Activated naive CD4-positive, alpha-beta T cell treated with anti-CD3 and anti-CD28 coated beads, Interleukin-2, amount 50 U/mL, for 16 hours (primary cell): ENCODE results near the gene CACNA1S.
A peak's percentile ranks its signal among the peaks of the same experiment; 100 is the strongest.

Experiments
- DNase-seq: peaks from one replicate; pipeline ENCODE4 v3.0.0-alpha.2; 2020

CACNA1S gene

DNA sequence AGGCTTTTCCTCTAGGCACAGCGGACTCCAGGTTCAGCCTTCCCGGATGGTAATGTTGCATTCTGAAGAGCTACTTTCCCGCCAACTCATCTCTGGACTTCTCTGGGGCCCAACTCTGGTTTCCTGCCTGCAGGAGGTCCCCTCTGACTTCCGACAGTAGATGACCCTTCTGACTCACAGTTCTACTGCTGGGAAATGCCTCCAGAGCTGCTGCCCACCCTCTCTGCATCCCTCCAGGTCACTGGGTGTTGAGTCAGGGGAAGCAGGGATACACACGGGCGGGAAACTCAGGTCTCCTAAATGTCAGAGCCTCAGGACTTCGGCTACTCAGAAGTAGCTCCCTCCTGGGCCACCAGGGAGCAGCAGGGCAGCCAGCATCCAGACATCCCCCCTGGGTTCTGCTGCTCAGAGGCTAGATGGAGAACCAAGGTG is 86.6 kb downstream of the CACNA1S start:
- no peak for DNase-seq

DNA sequence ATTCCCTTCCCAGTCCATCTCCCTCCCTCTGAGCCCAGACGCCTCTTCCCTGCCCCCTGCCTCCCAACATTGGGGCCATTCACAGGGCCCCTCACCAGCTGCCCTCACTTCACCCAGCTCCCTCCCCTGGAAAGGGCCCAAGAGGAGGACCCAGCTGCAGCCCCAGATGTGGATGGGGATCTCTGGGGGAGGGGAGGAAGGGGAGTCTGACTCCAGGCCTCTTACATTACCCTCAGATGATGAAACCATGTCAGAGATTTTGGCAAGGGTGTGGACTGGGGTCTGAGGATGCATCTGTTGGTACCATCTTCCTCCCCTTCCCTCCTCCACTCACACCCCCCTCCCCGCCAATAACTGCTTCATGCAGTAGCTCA is 87.6 kb downstream of the CACNA1S start:
- no peak for DNase-seq

DNA sequence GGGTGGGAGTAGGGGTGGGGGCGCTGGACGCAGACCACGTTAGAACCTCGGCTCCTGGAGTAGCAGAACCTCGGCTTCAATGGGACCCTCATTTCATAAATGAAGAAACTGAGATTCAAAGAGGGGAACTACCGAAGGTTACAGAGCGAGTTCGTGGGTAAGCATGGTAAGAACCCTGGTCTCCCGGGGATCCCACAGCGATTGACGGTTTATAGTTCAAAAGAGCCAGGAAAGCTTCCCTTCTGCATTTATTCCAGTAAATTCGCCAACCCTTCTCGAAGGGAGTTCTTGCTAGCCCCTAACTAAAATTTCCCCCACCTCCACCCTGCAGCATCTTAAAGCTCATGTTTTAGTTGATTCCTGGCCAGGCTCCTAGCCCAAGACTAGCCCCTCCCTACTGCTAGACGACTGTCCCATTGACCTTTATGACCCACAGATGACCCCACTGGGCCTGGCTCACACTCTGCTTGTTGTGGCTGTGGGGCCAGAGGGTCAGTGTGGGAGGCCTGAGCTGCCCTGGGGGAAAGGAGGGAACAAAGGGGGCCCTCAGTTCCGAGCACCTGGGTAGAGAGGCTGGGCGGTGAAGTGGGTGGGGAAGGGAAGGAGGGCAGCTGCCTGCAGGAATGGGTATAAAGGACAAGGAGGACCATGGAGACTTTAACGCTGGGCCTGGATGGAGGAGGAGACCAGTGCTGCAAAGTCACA is 88.2 kb downstream of the CACNA1S start:
- no peak for DNase-seq

DNA sequence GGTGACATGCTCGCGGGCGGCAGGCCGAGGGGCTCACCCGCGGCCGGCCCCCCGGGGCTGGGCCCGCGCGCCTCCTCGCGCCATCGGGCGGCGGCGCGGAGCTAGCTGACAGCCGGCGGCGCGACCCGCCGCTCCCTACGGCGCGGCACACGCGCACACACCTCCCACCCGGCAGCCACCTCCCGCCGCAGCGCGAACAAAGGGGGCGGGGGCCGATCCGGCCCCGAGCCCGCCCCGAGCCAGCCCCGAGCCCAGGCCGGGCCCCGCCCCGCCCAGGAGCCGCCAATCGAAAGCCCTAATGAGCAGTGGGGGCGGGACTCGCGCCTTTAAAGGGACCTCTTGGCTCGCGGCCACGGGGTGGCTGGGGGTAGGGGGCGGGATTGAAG is 88.7 kb downstream of the CACNA1S start, which contains the start of gene KIF21B:
Gene KIF21B (minus strand): TSS at position 198 of the 386 bp plus-strand sequence. CDS start 331 bp downstream, outside the sequence.
- peak; percentile 94 for DNase-seq

DNA sequence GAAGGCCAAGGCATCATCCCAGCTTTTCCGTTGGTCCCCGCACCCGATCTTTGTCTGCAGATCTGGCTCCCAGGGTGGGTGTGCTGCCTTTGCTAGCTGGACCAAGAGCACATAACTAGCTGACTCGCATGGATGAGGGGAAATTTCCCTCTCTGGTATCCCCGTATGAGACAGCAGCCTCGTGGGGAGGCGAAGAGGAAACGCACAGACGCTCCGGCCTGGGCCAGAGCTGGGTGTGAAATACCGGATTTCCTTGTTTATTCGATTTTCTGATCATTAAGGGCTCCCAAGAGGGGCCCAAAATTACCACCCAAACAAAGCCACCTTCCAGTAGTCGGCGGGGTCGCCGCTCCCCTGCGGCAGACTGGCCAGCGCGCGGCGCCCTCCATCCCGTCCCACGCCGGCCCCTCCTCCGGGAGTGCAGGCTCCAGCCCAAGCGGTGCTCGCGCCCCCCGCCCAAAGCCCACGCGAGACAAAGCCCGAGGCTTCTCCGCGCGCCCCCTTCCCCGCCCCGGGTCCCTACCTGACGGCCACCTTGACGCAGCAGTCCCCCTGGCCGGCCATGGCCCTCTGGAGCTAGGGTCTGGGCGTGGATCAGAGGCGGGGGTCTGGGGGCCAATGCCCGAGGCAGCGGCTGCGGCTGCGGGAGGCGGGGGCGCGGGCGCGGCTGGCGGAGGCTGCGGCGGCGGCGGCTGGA is 89.3 kb downstream of the CACNA1S start:
- peak; percentile 30 for DNase-seq

DNA sequence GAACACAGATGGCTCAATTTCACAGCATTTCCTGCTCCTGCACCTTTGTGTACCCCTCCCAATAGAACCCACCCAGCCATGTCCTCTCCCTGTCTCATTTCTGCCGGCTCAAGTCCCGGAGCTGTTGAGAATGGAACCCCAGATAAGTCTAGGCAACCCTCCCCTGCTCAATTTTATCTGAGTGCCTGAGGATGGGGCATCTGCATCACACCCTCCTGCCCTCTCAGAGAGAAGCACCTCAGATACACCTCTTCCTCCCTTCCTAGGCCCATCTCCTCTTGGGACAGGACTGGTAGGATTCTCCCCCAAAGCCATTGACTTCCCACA is 89.8 kb downstream of the CACNA1S start:
- DNase-seq = no peak

DNA sequence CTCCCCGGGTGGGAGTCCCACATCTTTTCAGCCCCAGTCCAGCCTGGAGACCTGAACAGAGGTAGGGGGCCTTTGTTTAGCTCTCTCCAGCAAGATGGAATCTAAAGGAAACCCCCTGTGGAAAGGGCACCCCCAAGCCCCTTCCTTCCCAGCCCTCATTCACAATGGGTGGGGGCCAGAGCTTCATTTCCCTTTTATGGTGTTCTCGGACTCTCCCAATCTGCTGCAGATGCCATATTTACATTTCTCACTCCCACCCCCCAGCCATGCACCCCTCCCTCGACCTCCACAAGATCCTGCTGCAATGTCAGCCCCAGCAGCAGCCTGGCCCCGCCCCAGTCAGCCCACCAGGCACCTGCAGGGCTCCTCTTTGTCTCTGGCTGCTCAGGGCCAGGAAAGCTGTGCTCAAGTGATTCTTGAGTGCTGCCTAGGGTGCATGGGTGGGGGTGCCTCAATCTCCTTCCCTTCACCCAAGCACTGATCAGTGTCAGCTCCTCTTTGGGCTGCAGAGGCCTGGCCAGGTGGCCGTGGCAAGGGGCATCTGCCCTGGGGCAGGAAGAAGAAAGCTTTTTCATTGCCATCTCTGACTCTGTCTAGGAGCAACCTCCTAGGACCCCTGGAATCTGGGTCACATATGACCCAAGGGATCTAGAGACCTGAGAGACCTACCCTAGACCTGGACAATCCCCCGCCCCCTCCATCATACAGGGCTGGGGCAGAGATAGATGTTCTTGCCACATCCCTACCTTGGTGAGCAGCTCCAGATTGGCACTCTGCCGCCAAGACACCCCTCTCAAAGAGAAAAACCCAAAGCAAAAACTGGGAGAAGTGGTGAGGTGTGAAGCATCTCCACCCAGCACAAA is 90.4 kb downstream of the CACNA1S start:
- peak; percentile 35 for DNase-seq

DNA sequence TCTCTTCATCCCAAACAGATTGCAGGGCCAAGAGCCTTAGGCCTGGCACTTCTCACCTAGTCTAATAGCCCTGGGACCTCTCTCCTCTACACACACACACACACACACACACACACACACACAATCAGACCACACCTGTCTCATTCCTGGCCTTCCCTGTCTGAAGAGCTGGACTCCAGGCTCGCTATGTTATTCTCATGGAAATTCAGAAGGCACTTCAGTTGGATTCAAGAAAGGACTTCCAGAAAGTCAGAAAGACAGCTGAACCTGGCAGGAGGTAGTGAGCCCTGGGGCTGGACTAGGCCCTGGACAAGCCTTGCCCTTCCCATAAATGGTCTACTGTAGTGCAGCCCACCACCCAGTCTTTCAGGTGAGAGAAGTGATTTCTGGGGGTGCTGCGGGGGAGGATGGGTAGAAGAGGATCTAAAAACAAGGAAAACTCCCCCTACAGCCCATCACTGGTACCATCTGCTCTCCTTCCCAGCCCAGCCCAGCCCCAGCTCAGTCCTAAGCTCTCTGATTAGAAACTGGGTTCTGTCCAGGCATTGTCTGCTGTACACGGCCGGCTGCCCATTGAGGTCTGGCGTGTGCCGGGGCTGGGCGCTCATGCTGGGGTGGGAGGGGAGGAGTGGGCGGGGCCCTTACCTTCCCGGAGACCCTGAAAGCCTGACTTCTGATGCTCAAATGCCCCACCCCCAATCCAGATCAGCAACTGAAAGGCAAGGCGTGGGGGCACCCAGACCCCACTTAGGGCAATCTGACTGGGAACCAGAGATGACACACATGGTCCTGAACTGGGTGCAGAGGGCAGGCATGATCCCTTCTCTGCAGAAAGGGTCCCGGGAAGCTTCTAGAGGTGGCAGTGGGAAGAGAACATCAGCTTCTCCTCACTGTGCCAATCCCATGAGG is 91.3 kb downstream of the CACNA1S start:
- peak; percentile 48 for DNase-seq

DNA sequence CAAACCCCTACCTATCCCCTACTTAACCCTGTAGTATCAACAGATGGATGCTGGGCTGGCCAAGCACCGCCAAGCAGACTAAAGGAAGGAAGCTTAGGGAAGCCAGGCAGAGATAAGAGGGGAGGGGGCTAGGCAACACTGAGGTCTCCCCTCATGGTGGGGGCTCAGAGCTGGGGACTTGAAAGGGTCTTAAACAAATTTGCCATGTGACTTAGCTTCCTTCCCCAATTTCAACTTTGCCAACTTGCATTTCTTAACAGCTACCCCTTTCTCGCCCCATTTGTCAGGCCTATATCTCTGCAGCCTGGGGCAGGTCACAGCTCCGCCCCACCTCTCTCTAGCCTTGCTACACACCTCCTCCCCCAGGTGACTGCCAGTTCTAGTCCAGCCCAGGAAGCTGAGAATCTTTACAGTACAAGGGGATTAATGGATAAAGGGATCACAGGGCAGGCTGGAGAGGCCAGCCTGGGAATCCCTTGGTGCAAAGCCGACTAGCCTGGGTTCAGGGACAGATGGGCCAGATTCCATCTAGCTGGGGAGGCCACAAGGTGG is 92.1 kb downstream of the CACNA1S start:
- DNase-seq = peak; percentile 33

DNA sequence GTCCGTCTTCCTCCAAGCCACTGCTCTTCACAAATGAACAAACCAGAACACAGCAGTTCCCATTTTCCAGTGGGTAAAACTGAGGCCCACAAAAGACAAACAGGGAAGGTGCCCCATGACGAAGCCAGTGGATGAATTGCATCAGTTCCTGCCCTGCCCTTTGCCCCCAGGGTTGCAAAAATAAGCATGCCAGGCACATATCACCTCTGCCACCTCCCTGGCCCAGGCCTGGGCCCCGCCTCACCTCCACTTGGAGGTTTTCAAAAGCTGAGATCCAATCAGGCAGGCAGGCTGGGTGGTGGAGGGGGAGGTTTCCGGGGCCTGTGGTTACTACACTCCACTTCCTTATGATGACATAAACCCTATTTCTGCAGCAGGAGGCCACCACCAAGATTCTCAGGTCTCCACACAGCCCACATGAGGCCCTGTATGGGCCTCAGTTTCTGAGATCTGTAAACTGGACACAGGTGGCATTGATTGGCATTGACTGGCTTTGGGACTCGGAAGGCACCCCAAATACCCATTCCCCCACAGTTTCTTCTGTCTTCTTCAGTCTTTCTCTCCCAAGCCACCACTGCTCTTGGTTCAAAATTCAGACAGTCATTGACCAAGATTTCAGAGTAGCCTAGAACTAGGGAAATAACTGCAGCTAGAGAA is 92.8 kb downstream of the CACNA1S start:
- DNase-seq = peak; percentile 86

DNA sequence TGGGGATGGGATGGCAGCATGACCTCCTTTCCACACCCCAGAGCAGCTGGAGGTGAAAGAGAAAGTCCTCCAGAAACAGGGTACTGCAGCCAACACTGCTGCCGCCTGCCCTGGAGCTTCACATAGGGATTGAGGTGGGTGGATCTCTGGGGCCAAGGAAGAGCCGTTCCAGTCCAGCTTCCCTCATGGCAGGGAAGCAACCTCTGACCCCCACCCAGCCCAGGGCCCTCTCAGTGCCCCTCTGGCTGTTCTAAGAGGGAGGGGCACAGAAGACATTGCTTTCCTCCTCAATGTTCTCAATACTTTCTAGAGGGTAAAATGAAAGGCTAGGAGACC is 94.4 kb downstream of the CACNA1S start:
- no peak for DNase-seq

DNA sequence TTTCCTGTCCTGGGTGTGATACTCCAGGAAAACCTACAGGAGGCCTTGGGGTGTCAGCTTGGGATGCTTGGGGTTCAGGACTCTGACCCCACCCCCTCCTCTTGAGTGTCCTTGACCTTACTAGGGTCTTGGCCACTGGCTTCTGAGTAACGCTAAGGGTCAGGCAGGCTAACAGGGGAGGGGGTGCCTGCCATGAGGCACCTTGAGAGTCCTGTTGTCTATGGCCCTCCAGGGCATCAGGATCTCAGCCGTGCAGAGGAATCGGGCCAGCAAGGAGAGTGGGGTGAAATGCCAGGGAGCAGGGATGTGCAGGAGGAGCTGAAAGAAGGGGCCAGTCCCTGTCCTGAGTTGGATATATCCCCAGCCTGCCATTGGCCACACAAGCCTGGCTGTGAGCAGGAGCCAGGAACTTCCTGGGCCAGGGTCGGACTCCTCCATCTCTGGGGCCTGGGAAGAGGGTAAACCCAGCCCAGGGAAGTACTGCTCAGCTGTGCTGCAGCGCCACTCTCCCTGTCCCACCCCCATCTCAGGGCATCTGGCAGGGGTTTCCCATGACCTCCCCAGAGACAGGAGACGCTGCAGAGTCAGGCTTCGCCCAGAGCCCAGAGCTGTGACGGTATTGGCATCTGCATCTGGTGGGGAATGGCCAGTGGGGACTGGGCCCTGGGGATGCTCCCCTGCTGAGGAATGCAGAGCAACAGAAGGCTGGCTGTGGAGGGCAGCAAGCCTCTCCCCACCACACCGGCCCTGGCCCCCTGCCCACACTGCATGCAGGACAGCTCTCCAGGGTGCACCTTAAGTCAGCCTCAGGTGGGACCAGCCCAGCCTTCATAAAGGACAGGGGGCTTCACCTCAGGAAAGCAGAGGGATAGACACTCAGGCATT is 95.0 kb downstream of the CACNA1S start:
- no peak for DNase-seq

DNA sequence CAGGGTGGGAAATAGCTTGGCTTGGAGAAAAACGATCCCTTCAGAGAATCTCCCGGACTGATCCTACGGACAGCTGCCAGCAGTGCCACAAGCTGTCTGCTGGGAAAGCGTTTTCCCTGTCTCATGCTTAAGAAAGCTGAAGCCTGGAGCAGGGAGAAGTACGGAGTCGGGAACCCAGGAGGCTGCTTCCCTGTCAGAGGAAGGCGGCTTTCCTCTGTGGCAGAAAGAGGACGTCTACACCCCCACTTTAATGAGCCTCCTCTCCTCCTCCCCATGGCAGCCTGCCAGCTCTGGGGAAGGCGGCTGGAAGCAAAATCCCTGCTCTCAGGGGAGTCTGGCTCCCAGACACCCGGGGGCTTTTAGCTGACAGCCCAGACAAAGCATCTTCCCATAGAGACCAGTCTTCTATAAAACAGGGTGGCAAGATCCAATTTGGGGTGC is 96.0 kb downstream of the CACNA1S start:
- DNase-seq = no peak

DNA sequence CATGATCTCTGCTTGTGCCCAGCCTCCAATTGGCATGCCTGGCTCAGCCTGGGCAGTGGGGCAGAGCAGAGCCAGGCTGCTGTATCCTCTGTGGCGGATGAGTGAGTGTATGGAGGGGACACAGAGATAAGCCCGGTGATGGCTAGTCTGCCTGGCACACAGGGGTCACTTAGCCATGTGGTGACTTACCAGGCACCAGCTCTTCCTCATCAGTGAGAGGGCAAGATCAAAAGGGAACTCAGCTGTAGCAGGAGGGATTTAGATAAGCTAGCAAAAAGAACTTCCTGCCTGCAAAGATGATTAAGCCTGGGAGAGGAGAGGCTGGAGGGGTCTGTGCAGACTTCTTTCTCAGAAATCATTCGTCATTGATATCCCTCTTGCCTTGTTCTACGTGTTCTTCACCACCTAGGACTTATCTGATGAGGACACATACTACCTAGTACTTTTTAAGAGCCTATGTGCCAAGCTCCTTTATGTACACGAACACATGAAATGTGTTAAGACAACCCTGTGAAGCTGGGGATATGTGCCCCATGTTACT is 96.6 kb downstream of the CACNA1S start:
- DNase-seq = no peak

DNA sequence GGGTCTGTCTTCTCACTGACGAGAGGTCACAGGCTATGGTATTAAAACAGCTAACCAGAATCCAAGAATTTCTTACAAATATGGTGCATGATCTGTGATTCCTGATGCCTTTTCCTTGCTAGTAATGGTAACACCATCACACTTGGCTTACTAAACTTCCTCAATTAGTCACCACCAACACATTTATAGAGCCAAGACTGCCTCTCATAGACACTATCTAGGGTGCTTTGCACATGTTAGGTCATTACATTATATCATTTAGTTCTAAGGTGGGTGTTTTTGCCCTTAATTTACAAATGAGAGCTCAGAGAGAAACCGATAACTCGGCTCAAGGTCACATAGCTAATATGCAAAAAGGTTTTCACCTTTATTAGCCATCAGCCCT is 97.4 kb downstream of the CACNA1S start:
- no peak for DNase-seq

DNA sequence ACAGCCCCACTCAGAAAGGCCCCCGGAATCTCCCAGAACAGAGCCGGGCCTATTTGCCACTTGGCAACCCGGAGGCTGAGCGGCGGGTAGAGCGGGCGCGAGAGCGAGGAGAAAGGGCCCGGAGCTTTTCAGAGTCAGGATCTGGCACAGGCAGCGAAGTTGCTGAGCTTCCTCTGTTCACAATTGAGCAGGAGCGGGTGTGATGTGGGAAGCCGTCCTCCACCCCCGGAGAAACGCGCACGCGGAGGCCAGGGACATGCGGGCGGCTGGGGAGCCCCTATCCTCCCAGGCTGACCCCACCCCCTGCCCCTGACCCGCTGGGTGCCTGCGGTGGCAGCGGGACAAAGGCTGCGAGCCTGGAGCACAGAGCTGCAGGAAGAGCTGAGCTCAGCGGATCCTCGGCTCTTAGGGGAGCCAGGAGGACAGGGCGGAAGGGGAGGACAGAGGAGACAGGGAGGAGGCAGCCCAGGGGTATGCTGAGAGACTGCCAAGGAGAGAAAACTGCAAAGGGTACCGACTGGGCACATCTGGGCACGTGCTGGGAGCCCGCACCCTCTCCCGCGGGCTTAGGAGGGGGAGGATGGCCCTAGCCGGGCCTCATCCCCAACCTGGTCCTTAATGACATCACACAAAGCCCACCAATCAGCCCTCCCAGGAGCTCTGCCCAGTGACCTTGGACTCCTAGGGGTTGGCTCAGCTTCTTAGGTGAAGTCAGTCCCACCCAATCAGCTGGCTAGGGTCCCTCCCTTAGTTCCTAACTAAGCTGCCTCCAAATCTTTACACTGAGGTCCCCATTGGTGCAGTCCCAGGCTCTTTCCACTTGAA is 98.0 kb downstream of the CACNA1S start:
- DNase-seq = no peak

DNA sequence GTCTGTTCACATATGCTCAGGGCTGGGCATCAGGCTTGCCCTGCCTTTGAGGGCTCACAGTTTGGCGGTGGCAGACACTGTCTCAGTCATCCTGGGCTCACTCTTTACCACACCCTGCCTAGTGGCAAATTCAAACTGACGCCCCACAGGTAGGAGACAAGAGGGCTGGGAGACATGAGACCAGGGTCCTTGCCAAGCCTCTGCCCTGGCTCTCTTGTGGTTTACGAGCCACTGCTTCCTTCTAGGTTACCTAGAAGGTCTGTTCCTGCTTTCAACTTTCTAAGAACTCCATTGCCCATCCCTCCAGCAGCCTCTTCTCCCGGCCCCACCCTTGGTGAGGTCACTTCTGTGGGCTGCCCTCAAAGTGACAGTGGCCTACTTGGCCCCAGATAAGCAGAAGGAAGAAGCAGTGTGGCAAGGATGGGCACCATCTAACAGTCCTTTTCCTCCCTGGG is 99.2 kb downstream of the CACNA1S start:
- no peak for DNase-seq

DNA sequence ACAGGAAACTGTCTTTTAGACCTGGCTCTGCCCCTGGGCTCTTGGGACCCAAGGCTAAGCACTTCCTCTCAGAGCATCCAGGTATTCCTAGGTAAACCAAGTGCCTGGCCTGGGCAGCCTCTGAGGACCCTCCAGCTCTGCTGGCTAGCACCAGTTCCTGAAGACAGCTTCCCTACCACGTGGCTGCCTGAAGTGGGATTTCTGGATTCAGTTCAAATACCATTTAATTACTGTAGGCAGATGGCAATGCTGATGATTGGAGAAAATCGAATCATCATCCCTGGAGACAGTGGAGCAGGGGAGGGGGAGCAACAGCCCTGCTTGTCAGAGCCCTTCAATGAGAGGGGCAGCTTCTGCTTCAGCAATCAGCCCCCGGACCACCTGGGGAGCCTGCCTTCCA is 100.6 kb downstream of the CACNA1S start:
- DNase-seq = no peak

DNA sequence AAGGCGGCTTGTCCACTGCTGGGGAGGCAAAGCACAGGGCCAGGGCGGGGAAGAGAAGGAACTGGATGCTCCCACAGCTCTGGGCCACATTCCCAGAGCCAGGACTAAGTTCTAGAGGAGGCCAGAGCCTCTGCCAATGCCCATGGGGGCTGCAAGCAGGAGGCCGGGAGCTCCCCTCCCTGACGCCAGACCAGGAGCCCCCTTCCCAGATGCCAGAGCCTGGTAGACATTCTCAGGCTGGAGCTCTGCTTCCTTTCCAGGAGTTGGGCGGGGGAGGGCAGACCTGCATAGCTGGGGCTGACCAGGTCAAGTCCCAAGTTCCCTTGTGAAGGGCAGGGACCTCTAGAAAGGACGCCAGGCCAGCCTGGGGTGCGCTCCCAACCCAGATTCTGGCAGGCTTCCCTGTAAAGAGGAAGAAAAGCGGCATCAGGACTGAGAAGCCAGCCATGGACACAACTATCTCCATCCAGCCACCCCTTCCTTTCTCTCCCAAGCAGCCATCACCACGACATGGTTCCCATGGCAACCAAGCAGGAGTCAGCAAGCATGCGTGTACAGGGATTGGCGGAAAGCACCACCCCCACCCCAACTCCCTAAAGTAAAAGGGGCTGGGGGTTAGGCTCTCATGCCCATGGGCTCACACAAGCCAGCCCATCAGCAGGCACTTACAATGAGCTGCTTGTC is 102.1 kb downstream of the CACNA1S start:
- DNase-seq = no peak
